Right atrium auricular region (tissue), 2 donors: ENCODE measurements around the gene WDFY2. TPM values are rescaled to one million over a fixed set of nuclear protein-coding genes. Genes with fewer than 3 reads are reported as not detected.
"Not testable (repeated sequence)": the region's sequence is repeated elsewhere in the genome, so short reads cannot be mapped to it uniquely, and the experiment has no call there.

Source experiments
- DNase-seq: peaks from one replicate; pipeline ENCODE4 v3.0.0-alpha.2; 2019; ENCODE audit warnings: low spot score
- H3K27ac ChIP-seq, 2 donors: fragments of 200-600 bp; sonication (generic); 1 replicate in 1 of 2; 2 replicates in 1 of 2; pipeline ENCODE4 v1.5.1; 2016 to 2019
- H3K27me3 ChIP-seq, 2 donors: fragments of 200-600 bp; sonication (generic); one replicate each; pipeline versions ENCODE4 v1.5.1 to v1.6.0; 2017 to 2019
- H3K36me3 ChIP-seq: fragments of 200-600 bp; sonication (generic); one replicate; pipeline ENCODE4 v1.5.1; 2016
- H3K4me1 ChIP-seq, 2 donors: fragments of 200-600 bp; sonication (generic); one replicate each; pipeline versions ENCODE4 v1.5.1 to v1.6.0; 2017 to 2019
- H3K4me3 ChIP-seq, 2 donors: fragments of 200-600 bp; sonication (generic); 1 replicate in 1 of 2; 2 replicates in 1 of 2; pipeline ENCODE4 v1.5.1; 2017 to 2019; ENCODE audit warnings: mild to moderate bottlenecking in 1 of 2, moderate library complexity in 1 of 2
- H3K9me3 ChIP-seq, 2 donors: fragments of 200-600 bp; sonication (generic); one replicate each; pipeline ENCODE4 v1.5.1; 2019
- total RNA-seq, 2 donors: library from RNA; depleted of rRNA; stranded (reverse); fragments of >200 nt; gene quantifications; one replicate each; pipeline ENCODE4 v1.1.0, GENCODE V29; 2016
- TF ChIP-seq, protein P1 (sequence below), 2 donors: fragments of 200-600 bp; sonication (generic); IDR thresholded peaks; one replicate each; pipeline ENCODE4 v1.5.1; 2019; ENCODE audit warnings: antibody characterized with exemption in 2 of 2

Gene WDFY2
- total RNA-seq, 2 donors from 2014 or later: 2.3 to 3.8 TPM

GRCh38 chr13:51687947-51688714 is 103.9 kb downstream of the WDFY2 start:
- Histone ChIP-seq H3K27me3 (no peaks in the 10 kb centered on the region), H3K9me3 (no peaks in the 10 kb centered on the region), H3K4me1 (no peaks in the 10 kb centered on the region), H3K4me3 (no peak overlapping the region), H3K27ac (no peak overlapping the region), H3K36me3 (no peaks in the 10 kb centered on the region)
- TF ChIP-seq, protein P1, sequence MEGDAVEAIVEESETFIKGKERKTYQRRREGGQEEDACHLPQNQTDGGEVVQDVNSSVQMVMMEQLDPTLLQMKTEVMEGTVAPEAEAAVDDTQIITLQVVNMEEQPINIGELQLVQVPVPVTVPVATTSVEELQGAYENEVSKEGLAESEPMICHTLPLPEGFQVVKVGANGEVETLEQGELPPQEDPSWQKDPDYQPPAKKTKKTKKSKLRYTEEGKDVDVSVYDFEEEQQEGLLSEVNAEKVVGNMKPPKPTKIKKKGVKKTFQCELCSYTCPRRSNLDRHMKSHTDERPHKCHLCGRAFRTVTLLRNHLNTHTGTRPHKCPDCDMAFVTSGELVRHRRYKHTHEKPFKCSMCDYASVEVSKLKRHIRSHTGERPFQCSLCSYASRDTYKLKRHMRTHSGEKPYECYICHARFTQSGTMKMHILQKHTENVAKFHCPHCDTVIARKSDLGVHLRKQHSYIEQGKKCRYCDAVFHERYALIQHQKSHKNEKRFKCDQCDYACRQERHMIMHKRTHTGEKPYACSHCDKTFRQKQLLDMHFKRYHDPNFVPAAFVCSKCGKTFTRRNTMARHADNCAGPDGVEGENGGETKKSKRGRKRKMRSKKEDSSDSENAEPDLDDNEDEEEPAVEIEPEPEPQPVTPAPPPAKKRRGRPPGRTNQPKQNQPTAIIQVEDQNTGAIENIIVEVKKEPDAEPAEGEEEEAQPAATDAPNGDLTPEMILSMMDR (IDR thresholded peaks at IDR 0.05): no peak
- DNase-seq: no peak

DNA sequence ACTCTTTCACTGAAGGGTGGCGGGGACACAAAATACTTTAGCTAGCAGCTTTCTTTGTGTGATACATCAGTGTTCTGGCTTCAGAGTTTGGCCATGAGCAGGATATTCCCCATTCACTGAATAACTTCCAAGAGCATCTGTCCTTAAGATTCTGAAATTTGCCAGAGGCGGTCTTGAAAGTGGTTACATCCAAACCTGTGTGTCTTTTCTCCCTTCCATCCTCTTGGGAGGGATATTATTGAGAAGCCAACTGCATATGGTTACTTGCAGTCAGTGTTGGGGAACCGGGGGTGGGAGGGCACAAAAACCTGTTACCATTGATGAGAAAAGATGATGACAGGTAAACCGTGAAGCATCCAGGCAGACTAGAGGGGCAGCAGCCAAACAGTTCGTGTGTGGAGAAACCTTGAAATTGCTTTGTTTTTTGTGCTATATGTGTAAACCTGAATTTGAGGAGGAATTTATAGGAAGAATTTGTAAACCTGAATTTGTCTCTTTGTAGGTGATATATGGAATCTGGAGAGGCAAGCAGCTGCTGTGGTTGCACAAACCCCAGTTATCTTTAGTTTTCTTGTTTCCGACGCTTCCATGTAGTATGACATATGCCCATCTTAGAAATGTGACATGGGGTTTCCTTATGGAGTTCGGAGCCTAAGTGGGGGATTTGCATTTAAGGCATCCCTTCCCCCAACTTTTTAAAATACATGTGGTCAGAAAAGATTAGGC is 104.8 kb downstream of the WDFY2 start:
- TF ChIP-seq, protein P1 (IDR thresholded peaks at IDR 0.05): no peak
- no peak overlapping the region for H3K27ac ChIP-seq
- no peaks in the 10 kb centered on the region for H3K36me3 ChIP-seq
- H3K4me1 ChIP-seq: no peaks in the 10 kb centered on the region
- no peak overlapping the region for H3K4me3 ChIP-seq
- no peaks in the 10 kb centered on the region for H3K9me3 ChIP-seq
- DNase-seq: no peak
- no peaks in the 10 kb centered on the region for H3K27me3 ChIP-seq

GRCh38 chr13:51689663-51689996 is 105.4 kb downstream of the WDFY2 start:
- no peak overlapping the region for H3K27ac ChIP-seq
- H3K27me3 ChIP-seq: no peaks in the 10 kb centered on the region
- no peaks in the 10 kb centered on the region for H3K4me1 ChIP-seq
- H3K9me3 ChIP-seq: no peaks in the 10 kb centered on the region
- no peak for DNase-seq
- H3K36me3 ChIP-seq: no peaks in the 10 kb centered on the region
- no peak overlapping the region for H3K4me3 ChIP-seq
- TF ChIP-seq, protein P1 (IDR thresholded peaks at IDR 0.05): no peak

DNA sequence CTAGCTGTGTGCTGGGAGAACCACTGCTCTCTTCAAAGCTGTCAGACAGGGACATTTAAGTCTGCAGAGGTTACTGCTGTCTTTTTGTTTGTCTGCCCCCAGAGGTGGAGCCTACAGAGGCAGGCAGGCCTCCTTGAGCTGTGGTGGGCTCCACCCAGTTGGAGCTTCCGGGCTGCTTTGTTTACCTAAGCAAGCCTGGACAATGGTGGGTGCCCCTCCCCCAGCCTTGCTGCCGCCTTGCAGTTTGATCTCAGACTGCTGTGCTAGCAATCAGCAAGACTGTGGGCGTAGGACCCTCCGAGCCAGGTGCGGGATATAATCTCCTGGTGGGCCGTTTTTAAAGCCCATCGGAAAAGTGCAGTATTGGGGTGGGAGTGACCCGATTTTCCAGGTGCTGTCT is 111.4 kb downstream of the WDFY2 start:
- not testable (repeated sequence) for H3K9me3 ChIP-seq, H3K4me1 ChIP-seq, H3K4me3 ChIP-seq, H3K27me3 ChIP-seq, H3K36me3 ChIP-seq, DNase-seq, H3K27ac ChIP-seq

DNA sequence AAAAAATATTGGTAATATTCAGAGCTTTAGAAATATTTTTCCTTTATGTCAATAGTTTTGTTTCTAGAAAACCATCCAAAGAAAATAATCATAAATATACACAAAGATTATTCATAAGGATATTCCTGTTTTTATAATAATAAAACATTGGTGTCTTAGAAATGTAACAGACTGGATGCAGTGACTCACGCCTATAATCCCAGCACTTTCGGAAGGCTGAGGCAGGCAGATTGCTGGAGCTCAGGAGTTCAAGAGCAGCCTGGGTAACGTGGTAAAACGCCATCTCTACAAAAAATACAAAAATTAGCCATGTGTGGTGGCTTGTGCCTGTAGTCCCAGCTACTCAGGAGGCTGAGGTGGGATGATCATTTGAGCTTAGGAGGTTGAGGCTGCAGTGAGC is 112.9 kb downstream of the WDFY2 start:
- no peak overlapping the region for H3K4me3 ChIP-seq
- no peaks in the 10 kb centered on the region for H3K27me3 ChIP-seq
- no peaks in the 10 kb centered on the region for H3K4me1 ChIP-seq
- H3K27ac ChIP-seq: no peak overlapping the region
- DNase-seq: no peak
- no peaks in the 10 kb centered on the region for H3K36me3 ChIP-seq
- TF ChIP-seq, protein P1 (IDR thresholded peaks at IDR 0.05): no peak
- no peaks in the 10 kb centered on the region for H3K9me3 ChIP-seq

GRCh38 chr13:51697855-51698254 is 113.6 kb downstream of the WDFY2 start:
- DNase-seq: no peak
- Histone ChIP-seq H3K4me3 (no peak overlapping the region), H3K9me3 (no peaks in the 10 kb centered on the region), H3K36me3 (no peaks in the 10 kb centered on the region), H3K27me3 (no peaks in the 10 kb centered on the region), H3K27ac (no peak overlapping the region), H3K4me1 (no peaks in the 10 kb centered on the region)
- TF ChIP-seq, protein P1 (IDR thresholded peaks at IDR 0.05): no peak
